Astrocyte of the cerebellum (primary cell): ENCODE results near the gene RABIF.
"Not testable (repeated sequence)": the region's sequence is repeated elsewhere in the genome, so short reads cannot be mapped to it uniquely, and the experiment has no call there.

Source experiments
- DNase-seq: peaks from one replicate; pipeline ENCODE4 v3.0.0-alpha.2; 2011; ENCODE audit warnings: low read depth
- H3K4me3 ChIP-seq: 2 replicates; pipeline ENCODE4 v1.5.1; 2011; ENCODE audit warnings: mild to moderate bottlenecking, low read depth, low read length, moderate library complexity
- CTCF ChIP-seq: IDR thresholded peaks from 2 replicates; pipeline ENCODE4 v1.5.1; 2012; ENCODE audit warnings: low read length, low read depth, moderate library complexity, mild to moderate bottlenecking; ENCODE audit errors: missing control alignments
- in situ Hi-C: cut with HindIII; loops from 2 replicates; pipeline ENCODE4 v1.10.0; 2017; ENCODE audit warnings: low sequenced_read_pairs

The RABIF gene

GRCh38 chr1:202837746-202838262 is 51.1 kb downstream of the RABIF start:
- no peak for TF ChIP-seq CTCF
- in situ Hi-C loops = no loop called here
- no peak for DNase-seq

DNA sequence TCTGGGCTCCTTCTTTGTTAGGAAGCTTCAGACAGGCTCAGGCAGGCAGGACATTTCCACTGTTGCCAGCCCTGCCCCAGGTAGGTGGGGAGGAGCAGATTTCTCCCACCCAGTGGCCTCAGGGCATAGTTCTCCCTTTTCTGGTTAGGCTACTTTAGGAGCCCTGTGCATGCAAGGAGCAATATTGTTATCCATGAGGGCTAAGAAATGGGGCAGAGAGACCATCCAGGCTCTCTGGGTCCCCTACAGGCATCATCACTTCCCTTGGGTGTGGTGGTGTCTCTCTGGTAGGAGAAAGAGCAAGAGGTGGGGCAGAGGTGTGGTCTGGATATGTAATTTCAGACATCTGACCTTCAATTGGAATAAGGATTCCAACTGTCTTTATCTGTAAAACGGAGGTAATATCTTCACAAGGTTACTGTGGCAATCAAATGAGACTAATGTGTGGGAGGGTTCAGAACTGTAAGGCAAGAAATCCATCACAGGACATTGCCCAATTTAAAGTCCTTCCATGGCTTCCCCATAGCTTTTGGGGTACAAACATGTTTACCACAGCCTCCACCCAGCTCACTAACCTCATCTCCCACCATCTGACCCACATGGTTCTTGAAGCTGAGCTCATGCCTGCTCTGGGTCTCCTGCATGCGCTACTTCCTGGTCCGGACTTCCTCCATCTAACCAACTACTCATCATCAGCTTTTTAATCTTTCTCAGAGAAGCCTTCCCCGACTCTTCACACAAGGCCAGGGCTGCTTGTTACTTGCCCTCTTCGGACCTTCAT is 52.1 kb downstream of the RABIF start:
- in situ Hi-C loops = no loop called here
- no peak overlapping the region for H3K4me3 ChIP-seq
- no peak for TF ChIP-seq CTCF
- DNase-seq = no peak

More at GRCh38 chr1:202837746-202838262, 51.1 kb downstream of the RABIF start:
- H3K4me3 ChIP-seq = no peak overlapping the region

GRCh38 chr1:202835548-202836072 is 53.3 kb downstream of the RABIF start:
- DNase-seq = no peak
- in situ Hi-C loops = no loop called here

GRCh38 chr1:202834771-202835547 is 54.0 kb downstream of the RABIF start:
- no peak overlapping the region for H3K4me3 ChIP-seq
- no peak for TF ChIP-seq CTCF
- in situ Hi-C loops = no loop called here
- no peak for DNase-seq

More at GRCh38 chr1:202835548-202836072, 53.3 kb downstream of the RABIF start:
- no peak overlapping the region for H3K4me3 ChIP-seq
- no peak for TF ChIP-seq CTCF

GRCh38 chr1:202831906-202832305 is 57.0 kb downstream of the RABIF start:
- DNase-seq = no peak
- in situ Hi-C loops = no loop called here
- TF ChIP-seq CTCF = no peak

DNA sequence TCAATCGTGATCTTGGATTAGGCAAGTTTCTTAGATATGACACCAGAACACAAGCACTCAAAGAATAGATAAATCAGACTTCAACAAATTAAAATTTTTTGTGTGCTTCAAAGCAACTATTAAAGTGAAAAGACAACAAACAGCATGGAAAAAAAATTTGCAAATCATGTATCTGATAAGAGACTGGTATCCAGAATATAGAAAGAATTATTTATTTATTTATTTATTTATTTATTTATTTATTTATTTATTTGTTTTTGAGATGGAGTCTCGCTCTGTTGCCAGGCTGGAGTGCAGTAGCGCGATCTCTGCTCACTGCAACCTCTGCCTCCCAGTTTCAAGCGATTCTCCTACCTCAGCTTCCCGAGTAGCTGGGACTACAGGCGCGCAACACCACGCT is 59.7 kb downstream of the RABIF start:
- H3K4me3 ChIP-seq, in situ Hi-C loops, DNase-seq: not testable (repeated sequence)

More at GRCh38 chr1:202831906-202832305, 57.0 kb downstream of the RABIF start:
- no peak overlapping the region for H3K4me3 ChIP-seq
